K562 (cell line): Measurements from ENCODE around the gene LENG8. TPM values are rescaled to one million over a fixed set of nuclear protein-coding genes. Genes with fewer than 3 reads are reported as not detected.
A peak's percentile ranks its signal among the peaks of the same experiment; 100 is the strongest.

Source experiments
- ATAC-seq: fragments of 200-7000 bp; cut with Tn5 transposase; 3 replicates; pipeline ENCODE4 v1.9.1; 2020; ENCODE audit warnings: moderate library complexity
- BruUV-seq: library from RNA; stranded (reverse); fragments of 400-500 nt; replicated peaks from 2 replicates; lab custom pipeline; 2021; lab: Mats Ljungman, UMichigan
- CTCF ChIA-PET: fragments of 300-600 bp; formaldehyde crosslinking; extraction: SDS; loops from one replicate; lab custom pipeline; 2021; ENCODE audit warnings: low intra/inter-chr PET ratio; lab: Yijun Ruan, JAX
- POLR2A ChIA-PET: fragments of 300-600, 350-650 bp; sonication (Branson Sonifier 250); formaldehyde crosslinking; extraction: SDS; loops from one replicate; lab custom pipeline; 2021; ENCODE audit warnings: antibody characterized with exemption, inconsistent platforms; lab: Yijun Ruan, JAX
- DNase-seq, 4 experiments: peaks; one replicate each; pipeline versions ENCODE4 v3.0.0 to v3.0.0-alpha.2; 2011 to 2018; ENCODE audit warnings: low spot score in 3 of 4, mixed read lengths in 3 of 4; ENCODE audit errors: extremely low read depth in 1 of 4
- FAIRE-seq: peaks from 2 replicates; lab custom pipeline; 2011; peaks lifted over from hg19 to GRCh38; lab: Jason Lieb, UNC
- H2AFZ ChIP-seq: 2 replicates; pipeline ENCODE4 v1.6.0; 2011; ENCODE audit warnings: low read depth, low read length, control low read depth, inconsistent platforms
- H3K27ac ChIP-seq: fragments of 200-600 bp; 3 replicates; pipeline ENCODE4 v1.8.0; 2011; ENCODE audit warnings: low read depth, mild to moderate bottlenecking, control low read depth, inconsistent platforms, low read length, moderate library complexity, mixed read lengths; ENCODE audit errors: extremely low read depth
- H3K27me3 ChIP-seq, 2 experiments: fragments of 300-600 bp in 1 of 2; 2 replicates in 1 of 2; 3 replicates in 1 of 2; pipeline versions ENCODE4 v1.6.0 to v1.8.0; 2011; ENCODE audit warnings: inconsistent platforms in 2 of 2, low read length in 2 of 2, mild to moderate bottlenecking in 1 of 2, mixed read lengths in 1 of 2, moderate library complexity in 1 of 2; ENCODE audit not compliant: control insufficient read depth in 2 of 2, insufficient read depth in 2 of 2
- H3K36me3 ChIP-seq: fragments of 300-600 bp; 3 replicates; pipeline ENCODE4 v1.8.0; 2011; ENCODE audit warnings: mild to moderate bottlenecking, low read length, inconsistent platforms; ENCODE audit not compliant: control insufficient read depth, insufficient read depth
- H3K4me1 ChIP-seq, 2 experiments: fragments of 200-600 bp in 1 of 2; replicated peaks in 1 of 2; 2 replicates in 1 of 2; 3 replicates in 1 of 2; pipeline versions ENCODE4 v1.5.1 to v1.8.0; 2011; ENCODE audit warnings: inconsistent platforms in 2 of 2, low read length in 2 of 2, mild to moderate bottlenecking in 1 of 2, mixed read lengths in 1 of 2, moderate library complexity in 1 of 2; ENCODE audit not compliant: control insufficient read depth in 2 of 2, insufficient read depth in 2 of 2
- H3K4me2 ChIP-seq: 2 replicates; pipeline ENCODE4 v1.6.1; 2011; ENCODE audit warnings: low read length, control low read depth, inconsistent platforms, mixed read lengths; ENCODE audit not compliant: insufficient read depth
- H3K4me3 ChIP-seq: fragments of 200-600 bp; sonication (generic), shearing (Covaris generic); 2 replicates; pipeline ENCODE4 v1.5.1; 2016; ENCODE audit warnings: control low read depth, inconsistent platforms
- H3K79me2 ChIP-seq: fragments of 200-600 bp; 3 replicates; pipeline ENCODE4 v1.8.0; 2011; ENCODE audit warnings: low read length, inconsistent platforms; ENCODE audit not compliant: control insufficient read depth, insufficient read depth
- H3K9ac ChIP-seq, 2 experiments: 2 replicates each; pipeline versions ENCODE4 v1.6.0 to v1.6.1; 2011; ENCODE audit warnings: low read depth in 2 of 2, low read length in 2 of 2, control low read depth in 1 of 2, inconsistent platforms in 1 of 2, mild to moderate bottlenecking in 1 of 2, mixed read lengths in 1 of 2; ENCODE audit not compliant: insufficient read depth in 1 of 2
- H3K9me1 ChIP-seq: one replicate; pipeline ENCODE4 v1.6.0; 2011; ENCODE audit warnings: inconsistent platforms, mild to moderate bottlenecking, low read length, moderate library complexity; ENCODE audit not compliant: control insufficient read depth, insufficient read depth
- H3K9me3 ChIP-seq: replicated peaks from 2 replicates; pipeline ENCODE4 v1.5.1; 2011; ENCODE audit warnings: low read depth, low read length, inconsistent platforms; ENCODE audit not compliant: control insufficient read depth, insufficient read depth
- H4K20me1 ChIP-seq: replicated peaks from 2 replicates; pipeline ENCODE4 v1.6.1; 2011; ENCODE audit warnings: low read length, inconsistent platforms, mixed read lengths; ENCODE audit not compliant: control insufficient read depth, insufficient read depth
- POLR2G ChIP-seq: fragments of 200-400 bp; formaldehyde crosslinking; IDR thresholded peaks from 2 replicates; pipeline ENCODE4 v1.6.1; 2017; ENCODE audit warnings: low read depth, mild to moderate bottlenecking, antibody characterized with exemption, low read length, moderate library complexity
- WGBS: fragments of 100-300 bp; shearing (Covaris generic); methylation state at CpG from one replicate; pipeline ENCODE4 v1.1.6; 2016; ENCODE audit warnings: low coverage, mixed read lengths; ENCODE audit not compliant: insufficient coverage; ENCODE audit errors: missing lambda C conversion rate; 5-methylcytosine and 5-hydroxymethylcytosine counted together
- in situ Hi-C: fragments of 300-500 bp; cut with MboI; formaldehyde crosslinking; loops from 4 replicates; pipeline ENCODE4 v1.15.0; 2018; ENCODE audit warnings: inconsistent platforms, mixed read lengths
- intact Hi-C: fragments of 100-400 bp; cut with micrococcal nuclease; formaldehyde crosslinking; loops from 2 replicates; pipeline ENCODE4 v1.14.2; 2022
- polyA plus RNA-seq, 8 experiments: library from polyadenylated mRNA; depleted of rRNA in 4 of 8; stranded (reverse) in 5 of 8; unstranded in 3 of 8; fragments of >200 nt; fragmentation: Nextera tagmentation in 2 of 8; fragmentation: Illumina TruSeq in 1 of 8; extraction: Ambion mirVana in 2 of 8; extraction: Trizol in 1 of 8; gene quantifications; 2 replicates each; pipeline versions ENCODE4 v1.2.1 to v1.2.3, GENCODE V29; 2011 to 2014; ENCODE audit warnings: inconsistent platforms in 1 of 8, missing spikeins in 1 of 8
- total RNA-seq, 7 experiments: library from RNA; depleted of rRNA in 6 of 7; stranded (reverse); fragments of >200 nt in 6 of 7; fragmentation: Illumina TruSeq in 2 of 7; extraction: Trizol in 2 of 7; gene quantifications; 2 replicates each; pipeline versions ENCODE4 v1.2.1 to v1.2.3, GENCODE V29; 2011 to 2021; ENCODE audit warnings: low replicate concordance in 1 of 7
- TF ChIP-seq, protein P1 (sequence below): fragments of 250-450 bp; sonication (Bioruptor Pico); IDR thresholded peaks from 2 replicates; pipeline ENCODE4 v1.4.0; 2020

The LENG8 gene
- total and polyA plus RNA-seq, 9 of the 15 experiments (the other 6 are each of a cell fraction or from before 2014, with no cell fraction given) = 0.74 to 146 (median 28.1) TPM

DNA sequence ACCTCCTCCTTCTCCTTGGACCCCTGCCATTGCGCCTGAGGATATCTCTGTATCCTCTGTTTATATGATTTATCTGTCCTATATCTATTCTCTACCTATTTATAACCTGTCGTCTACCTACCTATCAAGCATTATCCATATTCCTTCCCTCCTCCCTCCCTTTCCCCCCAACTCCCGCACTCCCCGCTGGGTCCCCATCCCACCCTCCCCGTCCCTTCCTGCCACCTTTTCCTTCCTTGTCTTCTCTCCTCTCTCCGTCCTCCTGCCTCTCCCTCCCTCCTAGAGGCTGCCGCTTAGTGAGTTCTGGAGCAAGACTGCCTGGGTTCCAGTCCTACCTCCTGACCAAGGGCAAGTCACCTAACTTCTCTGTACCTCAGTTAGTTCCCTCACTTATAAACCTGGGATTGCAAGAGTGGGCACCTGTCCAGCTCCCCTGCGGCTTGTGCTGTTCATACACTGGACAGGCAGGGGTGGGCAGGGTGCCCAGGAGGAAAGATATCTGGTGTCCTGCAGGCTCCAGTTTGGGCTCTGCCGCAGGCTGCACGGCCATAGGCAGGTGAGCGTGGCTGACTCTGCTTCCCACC lies 17.7 kb upstream of the LENG8 start:
- FAIRE-seq = no peak
- CTCF ChIA-PET = no interaction called here

More for the DNA sequence above, 17.7 kb upstream of the LENG8 start:
- Histone ChIP-seq H3K4me3 (no peak overlapping the region), H3K27ac (no peak overlapping the region), H3K9me3 (no peaks in the 10 kb centered on the region), H2AFZ (no peak overlapping the region), H4K20me1 (peaks cover 5% of the 10 kb centered on the region; the same call in 1 of the 2 replicates), H3K4me2 (peak overlapping the region; percentile 50; the same call in 1 of the 2 replicates), H3K36me3 (no peaks in the 10 kb centered on the region), H3K9me1 (no peaks in the 10 kb centered on the region), H3K27me3 (peaks cover 3 to 16% of the 10 kb centered on the region in 2 experiments; a peak in 4 of 5 replicates), H3K9ac (no peak overlapping the region; a peak in 1 of 4 replicates), H3K79me2 (no peaks in the 10 kb centered on the region), H3K4me1 (peaks cover 0 to 41% of the 10 kb centered on the region in 2 experiments; a peak in 2 of 5 replicates)
- ATAC-seq (no peak), DNase-seq (no peak)
- TF ChIP-seq POLR2G = peak; percentile 15; the same call in 1 of the 2 replicates
- TF ChIP-seq, protein P1, sequence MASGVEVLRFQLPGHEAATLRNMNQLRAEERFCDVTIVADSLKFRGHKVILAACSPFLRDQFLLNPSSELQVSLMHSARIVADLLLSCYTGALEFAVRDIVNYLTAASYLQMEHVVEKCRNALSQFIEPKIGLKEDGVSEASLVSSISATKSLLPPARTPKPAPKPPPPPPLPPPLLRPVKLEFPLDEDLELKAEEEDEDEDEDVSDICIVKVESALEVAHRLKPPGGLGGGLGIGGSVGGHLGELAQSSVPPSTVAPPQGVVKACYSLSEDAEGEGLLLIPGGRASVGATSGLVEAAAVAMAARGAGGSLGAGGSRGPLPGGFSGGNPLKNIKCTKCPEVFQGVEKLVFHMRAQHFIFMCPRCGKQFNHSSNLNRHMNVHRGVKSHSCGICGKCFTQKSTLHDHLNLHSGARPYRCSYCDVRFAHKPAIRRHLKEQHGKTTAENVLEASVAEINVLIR (CRISPR knock-in tag) = no peak
- WGBS = 7% methylated on average over 6 of the region's 11 CpGs
- BruUV-seq = no TSS peak
- POLR2A ChIA-PET = interaction anchor here (0.7 to 1.6 kb wide), 3 partner anchors 9 to 17 kb away, joined by 3 to 5 read pairs (median 3); partner anchors contain the start of gene LENG8
- in situ Hi-C loops (no loop called here), intact Hi-C loops (no loop called here)
